SK-N-MC (cell line): ENCODE results near the gene MCM8.

Experiments
- EZH2 ChIP-seq: fragments of 200-600 bp; sonication (generic); IDR thresholded peaks from one replicate; pipeline ENCODE4 v1.6.1; 2017; ENCODE audit warnings: antibody characterized with exemption
- POLR2AphosphoS5 ChIP-seq: IDR thresholded peaks from 2 replicates; pipeline ENCODE4 v1.6.1; 2012; ENCODE audit warnings: mild to moderate bottlenecking, low read depth, low read length, borderline replicate concordance

- no peak for TF ChIP-seq POLR2AphosphoS5
- no peak for TF ChIP-seq EZH2
Measured at GRCh38 chr20:5975778-5976177, 25.3 kb downstream of the MCM8 start.
